ENCODE measurements around the gene TDRD9. TPM values are rescaled to one million over a fixed set of nuclear protein-coding genes. Genes with fewer than 3 reads are reported as not detected.

The TDRD9 gene
- total RNA-seq, 6 experiments from 2014 or later = 0.31 to 0.86 (median 0.43) TPM; not detected in 1

DNA sequence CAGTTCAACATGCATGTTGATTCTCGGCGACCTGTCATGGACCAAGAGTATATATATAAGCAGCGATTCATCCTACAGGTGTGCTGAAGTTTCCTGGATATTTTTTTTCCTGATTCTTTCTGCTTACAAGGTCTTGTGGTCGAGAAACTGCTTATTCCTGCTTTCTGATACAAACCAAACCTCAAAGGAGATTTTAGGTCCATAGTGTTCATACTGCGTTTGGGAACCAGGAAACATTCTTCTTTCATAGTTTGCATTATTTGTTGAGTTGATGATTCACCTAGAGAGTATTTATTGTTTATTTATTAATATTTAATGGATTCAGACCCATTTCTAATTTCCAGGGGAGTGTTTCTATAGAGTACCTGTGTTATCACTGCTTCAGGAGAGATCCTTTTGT lies 86.5 kb downstream of the TDRD9 start:
- 84% methylated on average over 5 of the region's 5 CpGs for WGBS (ENCODE audit: insufficient coverage, low coverage, low lambda C conversion rate, missing lambda C conversion rate)
- Histone ChIP-seq H3K27me3 (no peaks in the 10 kb centered on the region), H3K4me3 (no peak overlapping the region), H3K4me1 (no peaks in the 10 kb centered on the region), H3K36me3 (no peaks in the 10 kb centered on the region), H3K9me3 (no peaks in the 10 kb centered on the region), H3K27ac (no peak overlapping the region)
- ATAC-seq (no peak), DNase-seq (no peak)
- TF ChIP-seq CTCF (IDR thresholded peaks at IDR 0.05) (no peak), POLR2A (IDR thresholded peaks at IDR 0.05) (no peak)
- intact Hi-C loops (cut with DNase I) = no loop called here

GRCh38 chr14:104016873-104017650 lies 88.8 kb downstream of the TDRD9 start:
- H3K9me3 ChIP-seq = no peaks in the 10 kb centered on the region
- DNase-seq (no peak), ATAC-seq (no peak)
- H3K27me3 ChIP-seq = no peaks in the 10 kb centered on the region
- WGBS (ENCODE audit: insufficient coverage, low coverage, low lambda C conversion rate, missing lambda C conversion rate) = 64% methylated on average over 9 of the region's 11 CpGs
- H3K4me3 ChIP-seq = no peak overlapping the region
- no peaks in the 10 kb centered on the region for H3K4me1 ChIP-seq
- H3K36me3 ChIP-seq = no peaks in the 10 kb centered on the region
- H3K27ac ChIP-seq = no peak overlapping the region
- TF ChIP-seq POLR2A (IDR thresholded peaks at IDR 0.05) (no peak), CTCF (IDR thresholded peaks at IDR 0.05) (no peak)
- intact Hi-C loops (cut with DNase I) = no loop called here

- no peaks in the 10 kb centered on the region for H3K9me3 ChIP-seq
- no peak overlapping the region for H3K27ac ChIP-seq
- no peaks in the 10 kb centered on the region for H3K27me3 ChIP-seq
- no peak overlapping the region for H3K4me3 ChIP-seq
- no peaks in the 10 kb centered on the region for H3K4me1 ChIP-seq
- intact Hi-C loops (cut with DNase I) = no loop called here
- DNase-seq (no peak), ATAC-seq (no peak)
- TF ChIP-seq POLR2A (IDR thresholded peaks at IDR 0.05) (no peak), CTCF (IDR thresholded peaks at IDR 0.05) (no peak)
- WGBS (ENCODE audit: insufficient coverage, low coverage, low lambda C conversion rate, missing lambda C conversion rate) = 86% methylated on average over 1 of the region's 1 CpG
- no peaks in the 10 kb centered on the region for H3K36me3 ChIP-seq
Observed at GRCh38 chr14:104019029-104019428, 90.8 kb downstream of the TDRD9 start.

DNA sequence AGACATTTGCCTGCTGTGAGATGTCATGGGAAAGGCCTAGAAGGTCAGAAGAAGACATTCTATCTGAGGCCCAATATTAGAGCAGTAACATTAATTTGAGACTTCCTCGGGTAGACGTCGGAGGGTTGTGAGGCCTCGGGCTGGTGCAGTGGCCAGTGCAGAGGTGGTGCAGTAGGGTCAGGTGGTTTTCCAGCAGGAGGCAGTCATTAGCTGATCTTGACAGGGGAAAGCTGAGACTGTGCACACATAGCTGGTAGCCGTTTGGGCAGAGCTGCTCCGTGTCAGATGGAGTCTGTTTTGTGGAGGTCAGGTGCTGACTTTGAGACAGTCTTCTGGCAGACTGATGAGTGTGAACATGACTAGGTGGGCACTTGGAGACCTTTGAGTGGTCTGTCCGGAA lies 91.5 kb downstream of the TDRD9 start:
- intact Hi-C loops (cut with DNase I) = no loop called here
- Histone ChIP-seq H3K36me3 (no peaks in the 10 kb centered on the region), H3K27ac (no peak overlapping the region), H3K9me3 (no peaks in the 10 kb centered on the region), H3K27me3 (no peaks in the 10 kb centered on the region), H3K4me1 (no peaks in the 10 kb centered on the region), H3K4me3 (no peak overlapping the region)
- DNase-seq = no peak
- TF ChIP-seq POLR2A (IDR thresholded peaks at IDR 0.05) (no peak), CTCF (IDR thresholded peaks at IDR 0.05) (no peak)
- WGBS (ENCODE audit: insufficient coverage, low coverage, low lambda C conversion rate, missing lambda C conversion rate) = 68% methylated on average over 7 of the region's 7 CpGs
- ATAC-seq = no peak
